ENCODE measurements around the gene LRBA. TPM values are rescaled to one million over a fixed set of nuclear protein-coding genes. Genes with fewer than 3 reads are reported as not detected.

The LRBA gene
- total RNA-seq, 1 experiment from 2014 or later, result 55.3 TPM

DNA sequence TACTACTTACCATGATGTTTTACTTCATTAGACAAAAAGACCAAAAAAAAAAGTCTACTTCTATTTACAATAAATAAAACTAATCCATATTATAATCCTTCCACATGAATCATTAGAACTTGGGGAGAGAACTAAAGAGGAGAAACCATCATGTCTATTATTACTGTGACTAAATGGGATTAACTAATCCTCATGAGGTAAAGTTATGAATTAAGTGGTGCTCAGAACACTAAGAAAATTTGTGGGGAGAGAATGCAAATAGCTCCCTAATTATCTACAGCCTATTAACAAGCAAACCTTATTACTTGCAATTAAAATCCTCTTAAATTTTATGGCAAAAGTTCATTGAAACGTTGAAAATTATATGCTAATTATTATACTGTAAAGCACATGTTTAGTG lies 364.3 kb downstream of the LRBA start:
- Histone ChIP-seq H3K23ac (ENCODE audit: insufficient read length, low read depth, low read length) (no peak overlapping the region), H3K18ac (ENCODE audit: insufficient read length, low read depth, low read length) (no peak overlapping the region), H3K9ac (ENCODE audit: extremely low read depth, insufficient read length, low read length) (no peak overlapping the region), H4K91ac (ENCODE audit: insufficient read length, low read depth, low read length) (no peak overlapping the region), H2BK5ac (ENCODE audit: insufficient read length, low read length) (no peak overlapping the region), H2BK15ac (ENCODE audit: low read depth, low read length) (no peak overlapping the region), H3K9me3 (ENCODE audit: control insufficient read depth, low read depth, low read length) (no peaks in the 10 kb centered on the region), H4K5ac (ENCODE audit: insufficient read length, low read depth, low read length) (no peak overlapping the region), H2AK5ac (ENCODE audit: insufficient read length, low read length) (no peak overlapping the region), H2AFZ (ENCODE audit: low read length) (no peak overlapping the region), H3K79me1 (ENCODE audit: insufficient read depth, low read depth, low read length, poor library complexity, severe bottlenecking) (no peaks in the 10 kb centered on the region), H3T11ph (ENCODE audit: low read length) (no peak overlapping the region), H2BK20ac (ENCODE audit: low read depth, low read length, poor library complexity, severe bottlenecking) (no peak overlapping the region), H3K14ac (ENCODE audit: insufficient read depth, low read length) (no peak overlapping the region), H3K4me1 (ENCODE audit: insufficient read depth, low read length) (no peaks in the 10 kb centered on the region), H3K79me2 (ENCODE audit: insufficient read depth, low read length) (no peaks in the 10 kb centered on the region), H4K20me1 (ENCODE audit: control insufficient read depth, insufficient read depth, insufficient read length) (no peaks in the 10 kb centered on the region), H3K4me2 (ENCODE audit: insufficient read depth, insufficient read length, low read length) (no peak overlapping the region), H3K56ac (ENCODE audit: insufficient read length, low read depth, low read length) (no peak overlapping the region), H3K4ac (ENCODE audit: low read depth, low read length) (no peak overlapping the region), H3K27ac (ENCODE audit: insufficient read length, low read depth, low read length) (no peak overlapping the region), H3K27me3 (ENCODE audit: insufficient read depth, low read length) (no peaks in the 10 kb centered on the region), H2BK12ac (ENCODE audit: insufficient read length, low read depth, low read length) (no peak overlapping the region), H2BK120ac (ENCODE audit: low read depth, low read length, poor library complexity, severe bottlenecking) (no peak overlapping the region), H3K23me2 (ENCODE audit: insufficient read length, low read depth, low read length, poor library complexity, severe bottlenecking) (no peaks in the 10 kb centered on the region), H4K8ac (replicated peaks; ENCODE audit: insufficient read length, low read depth, low read length) (no peak overlapping the region)
- no peaks in the 10 kb centered on the region for H3K4me1 Mint-ChIP-seq
- no CpG with 5 or more reads among the region's 1 CpG for WGBS (ENCODE audit: extremely low coverage, insufficient read length, low lambda C conversion rate)
- H3K4me3 Mint-ChIP-seq, result no peak overlapping the region
- H3K36me3 Mint-ChIP-seq (ENCODE audit: insufficient read depth in 1 of 3, low read depth in 3 of 3), result no peaks in the 10 kb centered on the region
- H3K27me3 Mint-ChIP-seq (ENCODE audit: low read depth), result no peaks in the 10 kb centered on the region
- DNase-seq, result no peak
- no peaks in the 10 kb centered on the region for H3K9me3 Mint-ChIP-seq
- TF ChIP-seq, protein P1, sequence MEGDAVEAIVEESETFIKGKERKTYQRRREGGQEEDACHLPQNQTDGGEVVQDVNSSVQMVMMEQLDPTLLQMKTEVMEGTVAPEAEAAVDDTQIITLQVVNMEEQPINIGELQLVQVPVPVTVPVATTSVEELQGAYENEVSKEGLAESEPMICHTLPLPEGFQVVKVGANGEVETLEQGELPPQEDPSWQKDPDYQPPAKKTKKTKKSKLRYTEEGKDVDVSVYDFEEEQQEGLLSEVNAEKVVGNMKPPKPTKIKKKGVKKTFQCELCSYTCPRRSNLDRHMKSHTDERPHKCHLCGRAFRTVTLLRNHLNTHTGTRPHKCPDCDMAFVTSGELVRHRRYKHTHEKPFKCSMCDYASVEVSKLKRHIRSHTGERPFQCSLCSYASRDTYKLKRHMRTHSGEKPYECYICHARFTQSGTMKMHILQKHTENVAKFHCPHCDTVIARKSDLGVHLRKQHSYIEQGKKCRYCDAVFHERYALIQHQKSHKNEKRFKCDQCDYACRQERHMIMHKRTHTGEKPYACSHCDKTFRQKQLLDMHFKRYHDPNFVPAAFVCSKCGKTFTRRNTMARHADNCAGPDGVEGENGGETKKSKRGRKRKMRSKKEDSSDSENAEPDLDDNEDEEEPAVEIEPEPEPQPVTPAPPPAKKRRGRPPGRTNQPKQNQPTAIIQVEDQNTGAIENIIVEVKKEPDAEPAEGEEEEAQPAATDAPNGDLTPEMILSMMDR (conservative IDR thresholded peaks at IDR 0.05), result no peak
- H3K27ac Mint-ChIP-seq, result no peak overlapping the region
